ENCODE measurements around the gene BMPR1B. TPM values are rescaled to one million over a fixed set of nuclear protein-coding genes. Genes with fewer than 3 reads are reported as not detected.

The BMPR1B gene
- total RNA-seq, 1 experiment from 2014 or later = 0.62 TPM

DNA sequence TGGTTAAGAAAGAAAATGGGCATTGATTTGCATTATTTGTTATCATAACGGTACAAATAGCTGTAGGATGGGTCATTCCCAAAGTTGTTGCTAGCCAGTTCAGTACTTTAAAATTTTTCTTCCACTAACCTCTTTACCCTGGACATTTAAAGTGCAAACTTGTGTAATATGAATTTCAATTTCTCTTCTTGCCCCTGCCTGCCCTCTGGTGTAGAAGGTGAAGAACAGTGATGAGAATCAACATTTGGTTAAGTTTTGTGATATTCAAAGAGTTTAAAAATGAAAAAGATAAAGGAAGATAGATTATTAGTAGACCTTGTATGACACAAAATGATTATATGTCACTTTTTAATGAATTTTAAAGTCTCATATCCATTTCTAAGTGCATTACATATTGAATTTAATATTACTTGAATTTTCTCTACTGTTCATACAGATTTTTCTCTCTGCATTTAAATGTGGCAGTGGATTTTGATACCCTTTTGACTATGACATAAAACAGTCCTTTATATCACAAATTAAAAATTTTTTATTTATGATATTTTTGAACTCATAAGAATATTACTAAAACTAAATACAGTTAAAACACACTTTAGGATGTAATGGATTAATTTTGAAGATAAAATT is 337.7 kb downstream of the BMPR1B start:
- no peak for DNase-seq (ENCODE audit: low read depth, low spot score)
- intact Hi-C loops (cut with micrococcal nuclease; ENCODE audit: unreplicated experiment) = loop anchor here (5.0 kb wide), 1 partner anchor 473 kb away; no protein-coding TSS in a partner anchor
- no peaks in the 10 kb centered on the region for H3K4me1 ChIP-seq (ENCODE audit: control insufficient read depth, insufficient read depth, low read length)
- H3K36me3 ChIP-seq (ENCODE audit: control insufficient read depth, insufficient read depth, low read length) = no peaks in the 10 kb centered on the region
- no peak overlapping the region for H3K4me3 ChIP-seq (ENCODE audit: low read depth in 2 of 2, low read length in 2 of 2)
- BruUV-seq (replicated peaks) = no TSS peak
- CTCF ChIA-PET = no interaction called here
- TF ChIP-seq POLR2AphosphoS5 (IDR thresholded peaks at IDR 0.05; ENCODE audit: low read depth, low read length) (no peak), TCF7L2 (IDR thresholded peaks at IDR 0.05; ENCODE audit: low read depth, low read length) (no peak), SIN3A (IDR thresholded peaks at IDR 0.05; ENCODE audit: borderline replicate concordance, insufficient read depth, low read depth, low read length) (no peak)
- TF ChIP-seq, protein P1, sequence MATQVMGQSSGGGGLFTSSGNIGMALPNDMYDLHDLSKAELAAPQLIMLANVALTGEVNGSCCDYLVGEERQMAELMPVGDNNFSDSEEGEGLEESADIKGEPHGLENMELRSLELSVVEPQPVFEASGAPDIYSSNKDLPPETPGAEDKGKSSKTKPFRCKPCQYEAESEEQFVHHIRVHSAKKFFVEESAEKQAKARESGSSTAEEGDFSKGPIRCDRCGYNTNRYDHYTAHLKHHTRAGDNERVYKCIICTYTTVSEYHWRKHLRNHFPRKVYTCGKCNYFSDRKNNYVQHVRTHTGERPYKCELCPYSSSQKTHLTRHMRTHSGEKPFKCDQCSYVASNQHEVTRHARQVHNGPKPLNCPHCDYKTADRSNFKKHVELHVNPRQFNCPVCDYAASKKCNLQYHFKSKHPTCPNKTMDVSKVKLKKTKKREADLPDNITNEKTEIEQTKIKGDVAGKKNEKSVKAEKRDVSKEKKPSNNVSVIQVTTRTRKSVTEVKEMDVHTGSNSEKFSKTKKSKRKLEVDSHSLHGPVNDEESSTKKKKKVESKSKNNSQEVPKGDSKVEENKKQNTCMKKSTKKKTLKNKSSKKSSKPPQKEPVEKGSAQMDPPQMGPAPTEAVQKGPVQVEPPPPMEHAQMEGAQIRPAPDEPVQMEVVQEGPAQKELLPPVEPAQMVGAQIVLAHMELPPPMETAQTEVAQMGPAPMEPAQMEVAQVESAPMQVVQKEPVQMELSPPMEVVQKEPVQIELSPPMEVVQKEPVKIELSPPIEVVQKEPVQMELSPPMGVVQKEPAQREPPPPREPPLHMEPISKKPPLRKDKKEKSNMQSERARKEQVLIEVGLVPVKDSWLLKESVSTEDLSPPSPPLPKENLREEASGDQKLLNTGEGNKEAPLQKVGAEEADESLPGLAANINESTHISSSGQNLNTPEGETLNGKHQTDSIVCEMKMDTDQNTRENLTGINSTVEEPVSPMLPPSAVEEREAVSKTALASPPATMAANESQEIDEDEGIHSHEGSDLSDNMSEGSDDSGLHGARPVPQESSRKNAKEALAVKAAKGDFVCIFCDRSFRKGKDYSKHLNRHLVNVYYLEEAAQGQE (IDR thresholded peaks at IDR 0.05; ENCODE audit: insufficient read depth in 1 of 2, low read depth in 2 of 2, low read length in 1 of 2) = no peak
- TF ChIP-seq, protein P2, sequence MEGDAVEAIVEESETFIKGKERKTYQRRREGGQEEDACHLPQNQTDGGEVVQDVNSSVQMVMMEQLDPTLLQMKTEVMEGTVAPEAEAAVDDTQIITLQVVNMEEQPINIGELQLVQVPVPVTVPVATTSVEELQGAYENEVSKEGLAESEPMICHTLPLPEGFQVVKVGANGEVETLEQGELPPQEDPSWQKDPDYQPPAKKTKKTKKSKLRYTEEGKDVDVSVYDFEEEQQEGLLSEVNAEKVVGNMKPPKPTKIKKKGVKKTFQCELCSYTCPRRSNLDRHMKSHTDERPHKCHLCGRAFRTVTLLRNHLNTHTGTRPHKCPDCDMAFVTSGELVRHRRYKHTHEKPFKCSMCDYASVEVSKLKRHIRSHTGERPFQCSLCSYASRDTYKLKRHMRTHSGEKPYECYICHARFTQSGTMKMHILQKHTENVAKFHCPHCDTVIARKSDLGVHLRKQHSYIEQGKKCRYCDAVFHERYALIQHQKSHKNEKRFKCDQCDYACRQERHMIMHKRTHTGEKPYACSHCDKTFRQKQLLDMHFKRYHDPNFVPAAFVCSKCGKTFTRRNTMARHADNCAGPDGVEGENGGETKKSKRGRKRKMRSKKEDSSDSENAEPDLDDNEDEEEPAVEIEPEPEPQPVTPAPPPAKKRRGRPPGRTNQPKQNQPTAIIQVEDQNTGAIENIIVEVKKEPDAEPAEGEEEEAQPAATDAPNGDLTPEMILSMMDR (IDR thresholded peaks at IDR 0.05) = peak; percentile 48; the same call in 1 of the 2 replicates
- in situ Hi-C loops (cut with HindIII; ENCODE audit: low pct_unique_long_range_greater_than_20kb, low sequenced_read_pairs) = no loop called here
- H3K27ac ChIP-seq (ENCODE audit: low read length) = no peak overlapping the region
- no peak for ATAC-seq
- no peaks in the 10 kb centered on the region for H3K9me3 ChIP-seq (ENCODE audit: control insufficient read depth, insufficient read depth, low read depth, low read length)
- POLR2A ChIA-PET = no interaction called here
- H3K27me3 ChIP-seq (ENCODE audit: control insufficient read depth, insufficient read depth, low read length) = no peaks in the 10 kb centered on the region

DNA sequence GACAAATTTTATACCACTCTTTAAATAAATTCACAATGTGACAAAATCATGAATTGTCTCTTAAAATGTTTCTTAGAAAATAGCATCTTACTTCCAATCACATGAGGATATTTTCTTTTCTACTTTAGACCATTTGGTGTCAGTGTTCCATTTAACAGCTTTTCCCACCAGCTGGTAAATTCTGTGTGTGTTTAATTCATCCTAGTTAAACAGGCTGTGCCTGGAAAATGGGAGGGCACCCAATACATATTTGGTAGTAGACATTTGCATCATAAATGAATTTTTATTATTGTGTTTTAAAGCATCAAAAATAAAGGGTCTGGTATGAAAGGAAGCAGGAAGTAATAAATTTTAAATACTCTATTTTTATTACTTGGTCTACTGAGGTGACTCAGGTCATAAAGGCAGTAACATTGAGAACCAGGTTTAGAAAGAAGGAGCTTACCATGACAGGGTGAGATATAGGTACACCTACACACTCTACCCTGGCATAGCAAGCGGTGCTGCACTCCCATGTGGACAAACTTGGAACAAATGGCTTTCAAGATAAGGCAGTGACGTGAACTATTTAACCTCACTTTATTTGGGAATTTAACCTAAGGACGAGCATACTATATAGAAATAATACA is 344.5 kb downstream of the BMPR1B start:
- H3K27me3 ChIP-seq (ENCODE audit: control insufficient read depth, insufficient read depth, low read length) = no peaks in the 10 kb centered on the region
- intact Hi-C loops (cut with micrococcal nuclease; ENCODE audit: unreplicated experiment) = no loop called here
- H3K4me1 ChIP-seq (ENCODE audit: control insufficient read depth, insufficient read depth, low read length) = no peaks in the 10 kb centered on the region
- ChIA-PET POLR2A (no interaction called here), CTCF (no interaction called here)
- BruUV-seq (replicated peaks) = no TSS peak
- TF ChIP-seq TCF7L2 (IDR thresholded peaks at IDR 0.05; ENCODE audit: low read depth, low read length) (no peak), SIN3A (IDR thresholded peaks at IDR 0.05; ENCODE audit: borderline replicate concordance, insufficient read depth, low read depth, low read length) (no peak)
- no peaks in the 10 kb centered on the region for H3K36me3 ChIP-seq (ENCODE audit: control insufficient read depth, insufficient read depth, low read length)
- no peak overlapping the region for H3K4me3 ChIP-seq (ENCODE audit: low read depth in 2 of 2, low read length in 2 of 2)
- in situ Hi-C loops (cut with HindIII; ENCODE audit: low pct_unique_long_range_greater_than_20kb, low sequenced_read_pairs) = no loop called here
- no peaks in the 10 kb centered on the region for H3K9me3 ChIP-seq (ENCODE audit: control insufficient read depth, insufficient read depth, low read depth, low read length)
- DNase-seq (ENCODE audit: low read depth, low spot score) (no peak), ATAC-seq (no peak)
- no peak overlapping the region for H3K27ac ChIP-seq (ENCODE audit: low read length)

DNA sequence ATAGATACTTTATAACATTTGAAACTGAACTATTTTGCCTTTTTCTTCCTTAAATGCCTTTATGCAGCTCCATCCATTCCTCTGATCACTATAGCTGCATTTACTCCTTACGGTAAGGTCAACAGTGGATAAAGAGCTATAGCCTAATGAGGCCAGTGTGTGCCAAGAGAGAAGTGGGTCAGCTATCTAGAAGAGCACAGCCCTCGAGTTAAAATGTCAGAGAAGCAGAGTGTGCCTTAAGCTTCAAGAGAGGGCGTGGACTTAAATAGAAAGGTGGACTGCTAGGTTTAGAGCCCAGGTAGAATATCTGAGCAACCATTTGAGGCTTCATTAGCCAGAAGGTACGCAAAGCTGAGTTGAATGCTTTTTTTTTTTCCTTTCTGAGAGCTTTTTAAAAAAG is 347.4 kb downstream of the BMPR1B start:
- in situ Hi-C loops (cut with HindIII; ENCODE audit: low pct_unique_long_range_greater_than_20kb, low sequenced_read_pairs) (no loop called here), intact Hi-C loops (cut with micrococcal nuclease; ENCODE audit: unreplicated experiment) (no loop called here)
- Histone ChIP-seq H3K36me3 (ENCODE audit: control insufficient read depth, insufficient read depth, low read length) (no peaks in the 10 kb centered on the region), H3K4me3 (ENCODE audit: low read depth in 2 of 2, low read length in 2 of 2) (no peak overlapping the region), H3K27ac (ENCODE audit: low read length) (no peak overlapping the region), H3K9me3 (ENCODE audit: control insufficient read depth, insufficient read depth, low read depth, low read length) (no peaks in the 10 kb centered on the region), H3K27me3 (ENCODE audit: control insufficient read depth, insufficient read depth, low read length) (no peaks in the 10 kb centered on the region), H3K4me1 (ENCODE audit: control insufficient read depth, insufficient read depth, low read length) (no peaks in the 10 kb centered on the region)
- CTCF ChIA-PET = interaction anchor here (0.7 kb wide), 1 partner anchor 187 kb away, joined by 4 read pairs; no protein-coding TSS in a partner anchor
- no TSS peak for BruUV-seq (replicated peaks)
- DNase-seq (ENCODE audit: low read depth, low spot score) = no peak
- no peak for TF ChIP-seq TCF7L2 (IDR thresholded peaks at IDR 0.05; ENCODE audit: low read depth, low read length)
- TF ChIP-seq, protein P1 (IDR thresholded peaks at IDR 0.05; ENCODE audit: insufficient read depth in 1 of 2, low read depth in 2 of 2, low read length in 1 of 2) = no peak
- no peak for TF ChIP-seq POLR2AphosphoS5 (IDR thresholded peaks at IDR 0.05; ENCODE audit: low read depth, low read length)
- TF ChIP-seq, protein P2 (IDR thresholded peaks at IDR 0.05) = no peak
- no peak for TF ChIP-seq SIN3A (IDR thresholded peaks at IDR 0.05; ENCODE audit: borderline replicate concordance, insufficient read depth, low read depth, low read length)
- no peak for ATAC-seq
- POLR2A ChIA-PET = no interaction called here
